Activated CD8-positive, alpha-beta memory T cell treated with anti-CD3 and anti-CD28 coated beads for 36 hours (primary cell): ENCODE data around the gene AP2S1. TPM values are rescaled to one million over a fixed set of nuclear protein-coding genes. Genes with fewer than 3 reads are reported as not detected.
"Not testable (repeated sequence)": the region's sequence is repeated elsewhere in the genome, so short reads cannot be mapped to it uniquely, and the experiment has no call there.

Source experiments
- CTCF ChIA-PET: fragments of 350-600 bp; sonication (Branson Sonifier 250); formaldehyde crosslinking; loops from one replicate; lab custom pipeline; 2021; ENCODE audit warnings: antibody characterized with exemption; lab: Charles Lee
- POLR2A ChIA-PET: fragments of 350-600 bp; sonication (Branson Sonifier 250); formaldehyde crosslinking; loops from one replicate; lab custom pipeline; 2021; ENCODE audit warnings: antibody characterized with exemption; lab: Charles Lee
- total RNA-seq, 2 experiments: library from RNA; stranded (reverse); gene quantifications; one replicate each; pipeline ENCODE4 v1.2.3, GENCODE V29; 2021

AP2S1 gene
- total RNA-seq, 2 experiments from 2014 or later, result 117 TPM

DNA sequence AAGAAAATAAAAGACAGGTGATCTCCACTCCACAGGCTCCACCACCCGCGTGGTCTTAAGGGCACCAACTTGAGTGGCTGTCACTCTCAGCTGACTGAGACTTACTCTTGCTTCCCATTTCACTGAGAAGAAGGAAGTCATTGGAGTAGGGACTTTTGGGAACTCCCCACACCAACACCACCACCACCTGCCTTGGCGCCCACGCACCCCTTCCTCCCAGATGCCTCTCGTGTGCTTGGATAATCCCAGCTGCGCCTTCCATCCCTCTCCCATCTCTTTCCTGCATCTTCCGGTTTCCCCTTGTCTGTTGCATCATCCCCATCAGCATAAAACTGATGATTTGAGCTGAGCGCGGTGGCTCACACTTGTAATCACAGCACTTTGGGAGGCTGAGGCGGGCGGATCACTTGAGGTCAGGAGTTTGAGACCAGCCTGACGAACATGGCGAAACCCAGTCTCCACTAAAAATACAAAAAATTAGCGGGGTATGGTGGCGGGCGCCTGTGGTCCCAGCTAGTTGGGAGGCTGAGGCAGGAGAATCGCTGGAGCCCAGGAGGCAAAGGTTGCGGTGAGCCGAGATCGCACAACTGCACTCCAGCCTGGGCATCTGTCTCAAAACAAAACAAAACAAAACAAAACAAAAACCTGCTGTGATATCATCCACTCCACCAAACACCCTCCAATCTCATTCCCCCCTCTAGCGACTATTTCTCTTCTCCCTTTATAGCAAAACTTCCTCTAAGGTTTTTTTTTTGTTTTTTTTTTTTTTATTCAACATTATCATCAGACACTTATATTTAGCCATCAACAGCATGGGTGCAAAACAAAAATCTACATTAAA is 25.5 kb downstream of the AP2S1 start:
- CTCF ChIA-PET, result interaction anchor here (0.6 kb wide), 1 partner anchor 36 kb away, joined by 3 read pairs; the partner anchor contains the start of gene SLC1A5
- POLR2A ChIA-PET, result no interaction called here

- CTCF ChIA-PET, result interaction anchor here (3.7 kb wide), 1 partner anchor 17 kb away, joined by 17 read pairs; no protein-coding TSS in a partner anchor
Measured at GRCh38 chr19:46823049-46823448, 27.6 kb downstream of the AP2S1 start.

GRCh38 chr19:46822410-46822787 is 28.2 kb downstream of the AP2S1 start:
- CTCF ChIA-PET, result interaction anchor here (0.7 to 3.7 kb wide), 3 partner anchors 18 to 55 kb away, joined by 3 to 17 read pairs (median 14); no protein-coding TSS in a partner anchor
- POLR2A ChIA-PET, result interaction anchor here (1.8 kb wide), 1 partner anchor 34 kb away, joined by 11 read pairs; the partner anchor contains the start of gene SLC1A5

More at GRCh38 chr19:46823049-46823448, 27.6 kb downstream of the AP2S1 start:
- POLR2A ChIA-PET, result no interaction called here

GRCh38 chr19:46821512-46822409 is 28.9 kb downstream of the AP2S1 start:
- CTCF ChIA-PET, result interaction anchor here (0.7 to 3.7 kb wide), 5 partner anchors 18 to 72 kb away, joined by 3 to 17 read pairs (median 3); no protein-coding TSS in a partner anchor
- POLR2A ChIA-PET, result interaction anchor here (0.6 to 1.8 kb wide), 3 partner anchors 34 to 44 kb away, joined by 3 to 11 read pairs (median 8); partner anchors contain the start of gene SLC1A5

- ChIA-PET POLR2A (no interaction called here), CTCF (interaction anchor here (0.7 to 1.9 kb wide), 2 partner anchors 62 to 121 kb away, joined by 4 read pairs; no protein-coding TSS in a partner anchor)
Measured at GRCh38 chr19:46818812-46819211, 31.8 kb downstream of the AP2S1 start.

- CTCF ChIA-PET, result interaction anchor here (0.5 kb wide), 1 partner anchor 50 kb away, joined by 3 read pairs; no protein-coding TSS in a partner anchor
Measured at GRCh38 chr19:46815833-46816627, 34.6 kb downstream of the AP2S1 start.

GRCh38 chr19:46813839-46814358 is 36.7 kb downstream of the AP2S1 start:
- CTCF ChIA-PET, result no interaction called here
- POLR2A ChIA-PET, result interaction anchor here (0.6 kb wide), 1 partner anchor 317 kb away, joined by 4 read pairs; the partner anchor contains the start of gene SAE1

More at GRCh38 chr19:46815833-46816627, 34.6 kb downstream of the AP2S1 start:
- POLR2A ChIA-PET, result no interaction called here

DNA sequence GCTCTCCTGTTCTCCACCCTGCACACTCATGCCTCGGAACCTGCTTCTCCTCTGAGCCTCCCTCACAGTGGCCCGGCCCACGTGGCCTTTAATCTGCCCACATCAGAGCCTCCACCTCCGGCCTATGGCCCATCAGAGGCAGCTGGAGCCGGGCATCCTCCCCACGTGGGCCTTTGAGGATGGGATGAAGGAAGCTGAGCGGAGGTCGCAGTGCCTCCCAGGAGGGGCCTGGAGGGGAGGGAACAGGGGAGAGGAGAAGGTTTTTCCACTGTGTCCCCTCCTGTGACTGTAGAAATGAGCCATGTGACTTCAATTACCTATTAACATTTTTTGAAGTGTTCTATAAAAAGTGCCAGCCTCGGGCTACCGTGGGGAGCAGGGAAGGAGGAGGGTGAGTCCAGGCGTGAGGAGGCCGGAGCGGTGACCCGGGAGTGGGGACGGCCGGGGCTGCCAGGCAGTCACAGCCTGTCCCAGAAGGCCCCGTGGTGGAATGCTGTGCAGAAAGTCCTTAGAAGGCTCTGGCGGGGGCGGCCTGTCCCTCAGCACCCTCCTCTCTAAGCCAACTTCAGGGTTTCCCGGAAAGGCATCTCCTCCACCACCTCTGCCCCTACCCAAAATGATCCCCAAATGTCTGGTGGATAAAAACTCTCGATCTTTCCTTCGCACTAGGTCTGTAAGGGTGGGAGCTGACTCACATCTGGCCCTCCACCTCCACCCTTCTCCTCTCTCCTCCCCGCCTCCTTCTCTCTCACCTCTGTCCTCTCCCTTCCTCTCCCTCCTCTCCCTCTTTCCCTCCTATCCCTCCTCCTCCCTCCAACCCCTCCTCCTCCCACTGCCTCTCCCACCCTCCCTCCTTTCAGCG is 37.4 kb downstream of the AP2S1 start:
- ChIA-PET CTCF (no interaction called here), POLR2A (no interaction called here)

GRCh38 chr19:46809534-46810272 is 40.9 kb downstream of the AP2S1 start:
- POLR2A ChIA-PET, result no interaction called here
- CTCF ChIA-PET, result no interaction called here

DNA sequence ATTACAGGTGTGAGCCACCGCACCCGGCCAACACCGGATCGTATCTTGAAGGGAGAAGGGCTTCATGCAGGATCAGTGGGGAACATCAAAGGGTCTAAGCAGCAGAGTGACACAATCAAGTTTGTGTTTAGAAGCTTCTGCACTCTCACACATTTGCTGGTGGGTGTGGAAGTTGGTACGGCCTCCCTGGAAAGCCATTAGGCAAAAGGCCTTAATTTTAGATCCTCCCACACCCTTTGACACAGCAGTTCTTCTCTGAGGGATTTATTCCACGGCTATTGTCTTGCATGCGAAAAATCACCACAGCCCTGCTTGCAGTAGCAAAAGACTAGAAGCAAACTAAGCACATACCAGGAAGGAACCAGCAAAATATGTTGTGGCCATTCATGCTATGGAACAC is 44.0 kb downstream of the AP2S1 start:
- ChIA-PET CTCF (no interaction called here), POLR2A (no interaction called here)

DNA sequence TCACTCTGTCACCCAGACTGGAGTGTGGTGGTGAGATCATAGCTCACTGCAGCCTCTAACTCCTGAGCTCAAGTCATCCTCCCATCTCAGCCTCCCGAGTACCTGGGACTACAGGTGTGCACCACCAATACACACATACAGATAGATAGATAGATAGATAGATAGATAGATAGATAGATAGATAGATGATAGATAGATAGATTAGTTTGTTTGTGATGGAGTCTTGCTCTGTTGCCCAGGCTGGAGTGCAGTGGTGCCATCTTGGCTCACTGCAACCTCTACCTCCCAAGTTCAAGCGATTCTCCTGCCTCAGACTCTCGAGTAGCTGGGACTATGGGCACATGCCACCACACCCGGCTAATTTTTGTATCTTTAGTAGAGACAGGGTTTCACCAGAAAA is 46.2 kb downstream of the AP2S1 start:
- POLR2A ChIA-PET, CTCF ChIA-PET: not testable (repeated sequence)

- POLR2A ChIA-PET, result no interaction called here
- CTCF ChIA-PET, result interaction anchor here (0.7 kb wide), 1 partner anchor 65 kb away, joined by 3 read pairs; no protein-coding TSS in a partner anchor
Measured at GRCh38 chr19:46803555-46803954, 47.1 kb downstream of the AP2S1 start.

- CTCF ChIA-PET, result interaction anchor here (0.7 kb wide), 1 partner anchor 1596 kb away, joined by 5 read pairs; no protein-coding TSS in a partner anchor
- POLR2A ChIA-PET, result no interaction called here
Measured at GRCh38 chr19:46802152-46802551, 48.5 kb downstream of the AP2S1 start.

DNA sequence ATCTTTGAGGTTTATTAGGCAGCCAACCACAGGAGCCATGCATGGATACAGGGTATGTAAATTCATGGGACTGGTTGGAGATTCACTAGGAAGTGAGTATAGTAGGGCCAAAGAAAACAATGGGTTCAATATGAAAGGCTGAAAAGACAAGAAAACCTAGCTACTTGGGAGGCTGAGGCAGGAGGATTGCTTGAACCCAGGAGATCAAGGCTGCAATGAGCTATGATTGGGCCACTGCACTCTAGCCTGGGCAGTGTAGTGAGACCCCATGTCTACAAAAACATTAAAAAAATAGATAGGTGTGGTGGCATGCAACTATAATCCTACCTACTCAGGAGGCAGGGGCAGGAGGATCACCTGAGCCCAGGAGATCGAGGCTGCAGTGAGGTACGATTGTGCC is 51.9 kb downstream of the AP2S1 start:
- POLR2A ChIA-PET, result no interaction called here
- CTCF ChIA-PET, result interaction anchor here (0.7 to 1.6 kb wide), 3 partner anchors 15 to 214 kb away, joined by 3 read pairs; no protein-coding TSS in a partner anchor

DNA sequence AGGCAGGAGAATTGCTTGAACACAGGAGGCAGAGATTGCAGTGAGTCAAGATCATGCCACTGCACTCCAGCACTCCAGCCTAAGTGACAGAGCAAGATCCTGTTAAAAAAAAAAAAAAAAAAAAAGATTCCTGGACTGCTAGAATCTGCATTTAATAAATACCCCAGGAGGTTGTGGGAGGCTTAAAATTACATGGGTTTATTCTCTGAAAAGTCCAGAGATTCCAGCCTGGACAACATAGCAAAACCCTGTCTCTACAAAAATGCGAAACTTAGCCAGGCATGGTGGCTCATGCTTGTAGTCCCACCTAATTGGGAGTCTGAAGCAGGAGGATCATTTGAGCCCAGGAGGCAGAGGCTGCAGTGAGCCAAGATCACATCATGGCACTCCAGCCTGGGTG is 52.8 kb downstream of the AP2S1 start:
- ChIA-PET POLR2A (no interaction called here), CTCF (interaction anchor here (0.7 to 1.4 kb wide), 2 partner anchors 43 to 1020 kb away, joined by 6 to 7 read pairs; no protein-coding TSS in a partner anchor)

DNA sequence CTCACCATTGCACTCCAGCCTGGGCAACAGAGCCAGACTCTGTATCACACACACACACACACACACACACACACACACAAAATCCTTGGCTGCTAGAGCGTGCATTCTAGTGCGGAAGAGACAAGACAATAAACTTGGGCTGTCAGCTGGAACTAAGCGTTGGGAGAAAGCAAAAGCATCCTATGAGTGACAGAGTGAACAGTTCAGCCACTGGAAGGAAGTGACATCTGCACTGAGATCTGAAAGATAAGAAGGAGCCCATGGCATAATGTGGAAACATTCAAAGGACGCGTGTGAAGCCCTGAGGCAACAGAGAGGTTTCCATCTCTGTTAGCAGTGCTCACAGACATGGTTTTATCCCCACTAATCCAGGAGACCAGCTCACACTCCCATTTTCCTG is 58.7 kb downstream of the AP2S1 start:
- CTCF ChIA-PET, result interaction anchor here (0.7 to 2.9 kb wide), 3 partner anchors 27 to 48 kb away, joined by 3 to 9 read pairs (median 4); no protein-coding TSS in a partner anchor
- POLR2A ChIA-PET, result interaction anchor here (0.5 kb wide), 1 partner anchor 215 kb away, joined by 8 read pairs; no protein-coding TSS in a partner anchor
